Measurements from ENCODE around the gene TANC1.
A peak's percentile ranks its signal among the peaks of the same experiment; 100 is the strongest.

TANC1 gene

DNA sequence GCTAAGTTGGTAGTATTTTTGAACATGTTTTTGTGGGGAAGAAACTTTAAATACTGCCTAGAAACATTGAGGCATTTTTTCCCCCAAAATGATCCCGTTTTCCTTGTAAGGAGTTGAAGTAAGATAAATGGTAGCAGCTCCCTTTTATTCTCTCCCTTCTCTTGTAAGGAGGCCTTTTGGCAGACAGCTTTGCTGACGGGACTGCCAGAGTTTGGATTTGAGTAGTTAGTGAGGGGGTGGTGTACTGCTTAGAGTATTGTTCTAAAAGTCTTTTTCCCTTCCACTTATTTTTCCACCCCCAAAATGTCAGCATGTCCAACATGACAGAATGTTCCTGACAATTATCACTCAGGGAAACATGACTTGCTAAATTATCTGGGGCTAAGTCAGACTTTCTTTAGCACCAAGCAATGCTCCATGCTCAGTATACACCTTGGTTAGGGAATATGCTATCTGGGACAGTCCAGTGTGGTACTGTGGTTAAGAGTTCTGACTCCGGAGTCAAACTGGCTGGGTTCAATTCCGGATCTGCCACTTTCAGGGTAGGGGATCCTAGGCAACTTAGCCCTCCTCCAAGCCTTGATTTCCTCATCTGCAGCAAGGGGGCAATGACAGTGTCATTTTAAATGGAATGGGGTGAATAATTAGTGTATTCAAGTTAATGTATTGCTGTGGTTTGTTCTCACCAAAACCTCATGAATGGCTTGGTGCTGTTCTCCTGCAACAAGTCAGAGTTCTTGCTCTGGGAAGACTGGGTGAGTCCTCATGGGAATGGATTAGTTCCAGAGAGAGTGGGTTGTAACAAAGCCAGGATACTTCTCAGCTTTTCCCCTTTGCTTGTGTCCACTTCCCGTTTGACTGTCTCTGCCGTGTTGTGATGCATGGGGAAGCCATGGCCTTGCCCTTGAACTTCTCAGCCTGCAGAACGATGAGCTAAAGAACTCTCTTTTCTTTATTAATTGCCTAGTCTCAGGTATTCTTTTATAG lies 116.2 kb downstream of the TANC1 start:
- TF ChIP-seq, protein P1, sequence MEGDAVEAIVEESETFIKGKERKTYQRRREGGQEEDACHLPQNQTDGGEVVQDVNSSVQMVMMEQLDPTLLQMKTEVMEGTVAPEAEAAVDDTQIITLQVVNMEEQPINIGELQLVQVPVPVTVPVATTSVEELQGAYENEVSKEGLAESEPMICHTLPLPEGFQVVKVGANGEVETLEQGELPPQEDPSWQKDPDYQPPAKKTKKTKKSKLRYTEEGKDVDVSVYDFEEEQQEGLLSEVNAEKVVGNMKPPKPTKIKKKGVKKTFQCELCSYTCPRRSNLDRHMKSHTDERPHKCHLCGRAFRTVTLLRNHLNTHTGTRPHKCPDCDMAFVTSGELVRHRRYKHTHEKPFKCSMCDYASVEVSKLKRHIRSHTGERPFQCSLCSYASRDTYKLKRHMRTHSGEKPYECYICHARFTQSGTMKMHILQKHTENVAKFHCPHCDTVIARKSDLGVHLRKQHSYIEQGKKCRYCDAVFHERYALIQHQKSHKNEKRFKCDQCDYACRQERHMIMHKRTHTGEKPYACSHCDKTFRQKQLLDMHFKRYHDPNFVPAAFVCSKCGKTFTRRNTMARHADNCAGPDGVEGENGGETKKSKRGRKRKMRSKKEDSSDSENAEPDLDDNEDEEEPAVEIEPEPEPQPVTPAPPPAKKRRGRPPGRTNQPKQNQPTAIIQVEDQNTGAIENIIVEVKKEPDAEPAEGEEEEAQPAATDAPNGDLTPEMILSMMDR (IDR thresholded peaks at IDR 0.05; ENCODE audit: extremely low read depth, insufficient read depth, missing control alignments) = no peak
- DNase-seq (ENCODE audit: low spot score) = no peak
- in situ Hi-C loops (cut with MboI; ENCODE audit: low pct_unique_long_range_greater_than_20kb, low sequenced_read_pairs, unreplicated experiment) = no loop called here

DNA sequence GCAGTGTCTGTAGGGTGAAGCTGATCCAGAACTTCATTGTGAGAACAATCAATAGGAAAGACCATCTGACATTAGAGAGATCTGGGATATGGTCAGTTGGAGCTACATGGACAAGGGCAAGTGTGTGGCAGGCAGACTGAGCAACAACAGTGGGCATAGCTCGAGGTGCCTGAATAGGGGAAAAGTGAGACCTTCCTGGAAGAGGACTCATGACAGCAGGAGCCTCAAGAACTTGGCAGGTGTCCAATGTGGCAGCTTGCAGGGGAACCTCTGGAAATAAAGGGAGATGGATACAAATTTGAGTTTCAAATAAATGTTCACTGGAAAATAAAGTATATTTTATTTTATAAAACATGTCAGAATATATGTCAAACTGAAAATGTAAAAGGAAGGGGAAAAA lies 117.9 kb downstream of the TANC1 start:
- TF ChIP-seq, protein P1 (IDR thresholded peaks at IDR 0.05; ENCODE audit: extremely low read depth, insufficient read depth, missing control alignments) = no peak
- in situ Hi-C loops (cut with MboI; ENCODE audit: low pct_unique_long_range_greater_than_20kb, low sequenced_read_pairs, unreplicated experiment) = no loop called here
- DNase-seq (ENCODE audit: low spot score) = no peak

DNA sequence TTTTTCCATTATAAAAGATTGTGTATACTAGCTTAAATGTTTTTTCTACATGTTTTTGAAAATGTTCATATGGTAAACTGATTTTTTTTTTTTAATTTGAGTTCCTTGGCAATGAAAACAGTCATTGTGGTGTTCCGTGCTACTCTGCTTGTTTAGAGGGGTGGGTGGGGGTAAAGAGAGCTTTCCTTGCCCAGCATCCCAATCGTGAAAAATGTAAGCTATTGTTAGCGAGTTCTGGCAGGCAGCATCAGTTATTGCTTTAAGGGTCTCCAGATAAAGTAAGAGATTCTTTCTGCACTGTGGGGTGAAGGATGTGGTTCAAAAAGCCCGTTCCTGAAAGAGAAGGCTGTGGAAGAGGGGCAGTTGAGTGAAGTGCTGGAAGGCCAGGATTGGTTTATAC lies 118.4 kb downstream of the TANC1 start:
- DNase-seq (ENCODE audit: low spot score) = no peak
- in situ Hi-C loops (cut with MboI; ENCODE audit: low pct_unique_long_range_greater_than_20kb, low sequenced_read_pairs, unreplicated experiment) = no loop called here
- TF ChIP-seq, protein P1 (IDR thresholded peaks at IDR 0.05; ENCODE audit: extremely low read depth, insufficient read depth, missing control alignments) = no peak

DNA sequence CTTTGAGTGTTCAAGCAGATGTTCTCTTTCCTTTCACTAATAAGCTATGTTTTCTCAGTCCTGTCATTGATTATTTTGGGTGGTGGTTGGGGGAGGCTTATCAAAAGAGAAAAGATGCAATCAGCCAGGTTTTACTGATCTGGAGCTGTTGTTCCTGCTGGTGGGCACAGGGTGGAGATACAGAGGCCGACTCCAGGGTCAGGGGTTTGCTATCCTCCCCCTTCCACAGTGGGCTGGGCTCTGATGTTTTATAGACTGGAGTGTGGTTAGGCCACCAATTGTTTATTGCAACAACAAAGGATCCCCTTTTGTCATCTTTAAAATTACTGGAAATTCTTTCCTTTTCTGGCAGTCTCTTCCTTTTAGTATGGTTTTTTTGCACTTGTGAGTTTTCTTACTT lies 120.5 kb downstream of the TANC1 start:
- TF ChIP-seq, protein P1 (IDR thresholded peaks at IDR 0.05; ENCODE audit: extremely low read depth, insufficient read depth, missing control alignments) = no peak
- DNase-seq (ENCODE audit: low spot score) = no peak
- in situ Hi-C loops (cut with MboI; ENCODE audit: low pct_unique_long_range_greater_than_20kb, low sequenced_read_pairs, unreplicated experiment) = no loop called here

DNA sequence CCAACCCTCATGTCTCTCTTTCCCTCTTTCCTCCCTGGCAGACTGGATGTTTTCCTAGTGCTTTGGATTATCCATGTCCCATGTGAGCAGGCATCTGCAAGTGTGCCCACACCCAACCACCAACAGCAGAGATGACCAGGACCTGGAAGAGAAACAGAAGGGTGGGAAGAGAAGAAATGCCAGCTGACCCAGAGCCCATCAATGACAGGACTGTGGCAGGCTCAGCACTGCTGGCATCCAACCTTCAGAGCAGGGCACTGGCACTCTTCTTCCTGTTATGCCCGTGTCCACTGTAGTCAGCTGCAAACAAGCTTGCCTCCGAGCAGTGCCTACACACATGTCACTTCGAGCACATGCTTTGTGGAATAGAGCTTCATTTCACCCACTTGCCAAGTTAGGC lies 121.1 kb downstream of the TANC1 start:
- in situ Hi-C loops (cut with MboI; ENCODE audit: low pct_unique_long_range_greater_than_20kb, low sequenced_read_pairs, unreplicated experiment) = no loop called here
- DNase-seq (ENCODE audit: low spot score) = no peak
- TF ChIP-seq, protein P1 (IDR thresholded peaks at IDR 0.05; ENCODE audit: extremely low read depth, insufficient read depth, missing control alignments) = no peak

DNA sequence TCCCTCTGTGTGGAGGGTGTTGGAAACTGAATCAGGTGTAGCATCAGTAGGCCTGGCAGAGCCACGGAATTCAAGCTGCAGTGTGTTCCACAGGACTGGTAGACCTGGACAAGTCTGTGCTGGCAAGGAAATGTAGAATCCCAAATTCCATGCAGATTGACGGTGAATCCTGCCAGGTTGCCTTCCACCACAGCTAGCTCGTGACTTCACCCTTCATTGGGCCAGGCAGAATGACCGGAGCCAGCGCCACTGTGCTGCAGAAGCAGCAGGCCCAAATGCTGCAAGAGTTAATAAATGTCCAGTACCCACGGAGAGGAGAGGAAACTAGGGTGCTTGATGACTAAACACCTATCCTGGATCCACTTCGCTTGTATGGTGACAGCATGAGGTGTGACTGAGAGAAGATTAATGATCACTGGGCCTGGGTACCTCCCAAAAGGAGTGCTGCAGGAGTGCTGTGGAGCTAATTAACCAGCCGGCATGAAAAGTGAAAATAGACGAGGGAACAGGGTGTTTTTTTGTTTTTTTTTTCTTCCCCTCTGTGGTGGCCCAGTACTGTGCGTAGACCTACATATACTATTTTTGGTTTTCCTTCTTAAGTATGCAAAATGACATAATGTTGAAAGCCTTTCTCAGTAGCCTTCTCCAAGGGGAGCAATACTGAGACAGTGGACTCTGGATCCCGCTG lies 122.2 kb downstream of the TANC1 start:
- TF ChIP-seq, protein P1 (IDR thresholded peaks at IDR 0.05; ENCODE audit: extremely low read depth, insufficient read depth, missing control alignments) = no peak
- peak; percentile 46 for DNase-seq (ENCODE audit: low spot score)
- in situ Hi-C loops (cut with MboI; ENCODE audit: low pct_unique_long_range_greater_than_20kb, low sequenced_read_pairs, unreplicated experiment) = no loop called here
